MM.1S (cell line): ENCODE results near the gene TBX19.

Experiments
- DNase-seq: peaks from one replicate; pipeline ENCODE4 v3.0.0-alpha.2; 2015
- H2AFZ ChIP-seq: fragments of 300-600 bp; sonication (generic); 2 replicates; pipeline ENCODE4 v1.6.0; 2016; ENCODE audit warnings: antibody characterized with exemption, low read length
- H3F3A ChIP-seq: fragments of 300-600 bp; sonication (generic); 2 replicates; pipeline ENCODE4 v1.6.1; 2016; ENCODE audit warnings: mild to moderate bottlenecking, antibody characterized with exemption, low read length, moderate library complexity, mixed read lengths; ENCODE audit not compliant: insufficient read depth
- H3K27ac ChIP-seq: fragments of 300-600 bp; sonication (generic); 2 replicates; pipeline ENCODE4 v1.5.1; 2016; ENCODE audit warnings: mild to moderate bottlenecking, low read length
- H3K27me3 ChIP-seq: fragments of 300-600 bp; sonication (generic); replicated peaks from 2 replicates; pipeline ENCODE4 v1.6.0; 2016; ENCODE audit warnings: low read length; ENCODE audit not compliant: insufficient read depth
- H3K36me3 ChIP-seq: fragments of 300-600 bp; sonication (generic); replicated peaks from 2 replicates; pipeline ENCODE4 v1.6.1; 2016; ENCODE audit warnings: mild to moderate bottlenecking, low read length, mixed read lengths; ENCODE audit not compliant: insufficient read depth
- H3K4me1 ChIP-seq: fragments of 300-600 bp; sonication (generic); 2 replicates; pipeline ENCODE4 v1.6.1; 2016; ENCODE audit warnings: low read length, mixed read lengths
- H3K4me2 ChIP-seq: fragments of 300-600 bp; sonication (generic); 2 replicates; pipeline ENCODE4 v1.6.0; 2016; ENCODE audit warnings: low read depth, low read length
- H3K4me3 ChIP-seq: fragments of 300-600 bp; sonication (generic); 2 replicates; pipeline ENCODE4 v1.5.1; 2016; ENCODE audit warnings: low read length, mixed read lengths
- H3K79me2 ChIP-seq: fragments of 300-600 bp; sonication (generic); 2 replicates; pipeline ENCODE4 v1.6.1; 2016; ENCODE audit warnings: mixed run types, low read length, mixed read lengths
- H3K9ac ChIP-seq: fragments of 300-600 bp; sonication (generic); 2 replicates; pipeline ENCODE4 v1.6.1; 2016; ENCODE audit warnings: low read length, mixed read lengths
- H3K9me2 ChIP-seq: fragments of 300-600 bp; sonication (generic); replicated peaks from 2 replicates; pipeline ENCODE4 v1.6.1; 2016; ENCODE audit warnings: mild to moderate bottlenecking, low read length, mixed read lengths; ENCODE audit not compliant: insufficient read depth
- H3K9me3 ChIP-seq: fragments of 300-600 bp; sonication (generic); replicated peaks from 2 replicates; pipeline ENCODE4 v1.6.1; 2016; ENCODE audit warnings: mild to moderate bottlenecking, low read length, mixed read lengths; ENCODE audit not compliant: insufficient read depth
- H4K20me1 ChIP-seq: fragments of 300-600 bp; sonication (generic); 2 replicates; pipeline ENCODE4 v1.6.1; 2016; ENCODE audit warnings: mild to moderate bottlenecking, low read length, moderate library complexity, mixed read lengths; ENCODE audit not compliant: insufficient read depth
- CTCF ChIP-seq: fragments of 300-600 bp; sonication (generic); IDR thresholded peaks from 2 replicates; pipeline ENCODE4 v1.5.1; 2016; ENCODE audit warnings: antibody characterized with exemption, low read length, mixed read lengths
- EZH2 ChIP-seq: fragments of 300-600 bp; sonication (generic); optimal IDR thresholded peaks from 2 replicates; pipeline ENCODE3; 2017; ENCODE audit warnings: low read depth, mild to moderate bottlenecking, antibody characterized with exemption, low read length, mixed read lengths
- EZH2phosphoT487 ChIP-seq: fragments of 300-600 bp; sonication (generic); IDR thresholded peaks from 2 replicates; pipeline ENCODE4 v1.6.1; 2018; ENCODE audit warnings: antibody characterized with exemption, low read length

Gene TBX19

GRCh38 chr1:168235937-168236336 lies 44.7 kb upstream of the TBX19 start:
- no peaks in the 10 kb centered on the region for H3K27me3 ChIP-seq
- no peaks in the 10 kb centered on the region for H3K9me3 ChIP-seq
- TF ChIP-seq EZH2 (no peak), EZH2phosphoT487 (no peak), CTCF (no peak)
- DNase-seq: no peak
- no peak overlapping the region for H2AFZ ChIP-seq
- H3K27ac ChIP-seq: no peak overlapping the region
- H3K4me1 ChIP-seq: 0 out of 2 replicates have a peak, but pooled peaks cover 5% of the 10 kb centered on the region
- no peak overlapping the region for H3K9ac ChIP-seq
- no peak overlapping the region for H3K4me2 ChIP-seq
- peaks cover 48% of the 10 kb centered on the region for H3K79me2 ChIP-seq
- 0 out of 2 replicates have a peak, but pooled peaks cover 2% of the 10 kb centered on the region for H3F3A ChIP-seq
- peaks cover 12% of the 10 kb centered on the region for H3K36me3 ChIP-seq
- H4K20me1 ChIP-seq: no peaks in the 10 kb centered on the region
- H3K9me2 ChIP-seq: no peaks in the 10 kb centered on the region
- no peak overlapping the region for H3K4me3 ChIP-seq

- Histone ChIP-seq H4K20me1 (no peaks in the 10 kb centered on the region), H3K27ac (no peak overlapping the region), H3K36me3 (peaks cover 11% of the 10 kb centered on the region), H3K27me3 (no peaks in the 10 kb centered on the region), H3K4me3 (no peak overlapping the region), H3K9ac (no peak overlapping the region), H3F3A (0 out of 2 replicates have a peak, but pooled peaks cover 2% of the 10 kb centered on the region), H3K4me1 (0 out of 2 replicates have a peak, but pooled peaks cover 5% of the 10 kb centered on the region), H3K9me3 (no peaks in the 10 kb centered on the region), H3K9me2 (no peaks in the 10 kb centered on the region), H2AFZ (no peak overlapping the region), H3K79me2 (peaks cover 37% of the 10 kb centered on the region), H3K4me2 (no peak overlapping the region)
- no peak for DNase-seq
- TF ChIP-seq EZH2phosphoT487 (no peak), CTCF (0 out of 2 replicates have a peak, but pooled peaks have one; percentile 4)
Measured at GRCh38 chr1:168236836-168237611, 43.7 kb upstream of the TBX19 start.

GRCh38 chr1:168243198-168243597 lies 37.5 kb upstream of the TBX19 start:
- Histone ChIP-seq H3K4me3 (no peak overlapping the region), H3K27ac (no peak overlapping the region), H3K9ac (no peak overlapping the region), H4K20me1 (no peaks in the 10 kb centered on the region), H3F3A (no peaks in the 10 kb centered on the region), H3K9me3 (no peaks in the 10 kb centered on the region), H3K4me2 (no peak overlapping the region), H3K9me2 (no peaks in the 10 kb centered on the region), H3K79me2 (peaks cover 13% of the 10 kb centered on the region; the same call in 1 of the 2 replicates), H3K4me1 (no peaks in the 10 kb centered on the region), H3K27me3 (no peaks in the 10 kb centered on the region), H3K36me3 (peaks cover 2% of the 10 kb centered on the region), H2AFZ (no peak overlapping the region)
- no peak for DNase-seq
- TF ChIP-seq EZH2 (no peak), CTCF (no peak), EZH2phosphoT487 (no peak)
